ENCODE measurements around the gene B4GALT3. TPM values are rescaled to one million over a fixed set of nuclear protein-coding genes. Genes with fewer than 3 reads are reported as not detected.
A peak's percentile ranks its signal among the peaks of the same experiment; 100 is the strongest.

B4GALT3 gene
- total and polyA plus RNA-seq, 2 of the 4 experiments (the other 2 are of a cell fraction) = 19.9 to 36.0 TPM

DNA sequence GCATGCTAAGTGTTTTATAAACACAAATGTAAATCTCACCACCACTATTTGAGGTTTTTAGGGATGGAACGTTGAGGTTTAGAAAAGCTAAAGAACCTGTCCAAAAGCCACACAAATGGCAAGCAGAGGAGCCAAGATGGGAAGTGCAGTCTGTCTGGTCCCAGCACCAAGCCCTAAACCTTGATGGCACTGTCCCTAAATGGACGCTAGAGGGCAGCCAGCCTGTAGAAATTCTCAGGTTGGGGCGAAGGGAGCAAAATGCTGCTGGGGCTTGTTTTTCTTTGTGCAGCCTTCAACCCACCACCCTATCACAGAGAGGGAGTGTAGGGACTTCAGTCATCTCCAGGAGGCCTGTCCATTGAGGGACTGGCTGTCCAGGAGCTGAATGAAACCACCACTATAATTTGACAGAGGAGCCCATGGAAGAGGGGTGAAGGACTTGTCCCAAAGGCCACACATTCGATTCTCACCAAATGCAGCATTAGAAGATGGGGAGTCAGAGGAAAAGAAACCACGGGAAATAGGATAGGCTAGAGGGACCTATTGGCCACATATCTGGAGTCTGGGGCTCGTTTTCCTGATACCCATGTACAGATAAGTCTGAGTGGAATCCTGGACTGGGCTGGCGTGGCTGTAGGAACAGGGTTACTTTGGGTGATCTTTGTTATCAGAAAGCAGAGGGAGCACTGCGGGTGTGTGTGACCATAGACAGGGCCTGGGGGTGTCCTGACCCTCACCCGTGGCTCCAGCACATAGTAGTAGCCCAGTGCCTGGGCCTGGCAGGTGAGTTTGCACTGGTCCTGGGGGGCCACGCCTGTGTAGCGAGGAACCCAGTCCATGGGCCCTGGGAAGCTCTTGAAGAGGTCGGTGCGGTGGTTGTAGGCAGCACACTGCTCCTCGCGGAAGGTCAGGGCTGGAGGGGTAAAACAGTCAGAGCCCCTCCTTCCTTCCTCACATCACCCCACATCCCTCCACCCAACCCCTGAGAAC lies 15.5 kb upstream of the B4GALT3 start (continued):
- TF ChIP-seq, protein P1, sequence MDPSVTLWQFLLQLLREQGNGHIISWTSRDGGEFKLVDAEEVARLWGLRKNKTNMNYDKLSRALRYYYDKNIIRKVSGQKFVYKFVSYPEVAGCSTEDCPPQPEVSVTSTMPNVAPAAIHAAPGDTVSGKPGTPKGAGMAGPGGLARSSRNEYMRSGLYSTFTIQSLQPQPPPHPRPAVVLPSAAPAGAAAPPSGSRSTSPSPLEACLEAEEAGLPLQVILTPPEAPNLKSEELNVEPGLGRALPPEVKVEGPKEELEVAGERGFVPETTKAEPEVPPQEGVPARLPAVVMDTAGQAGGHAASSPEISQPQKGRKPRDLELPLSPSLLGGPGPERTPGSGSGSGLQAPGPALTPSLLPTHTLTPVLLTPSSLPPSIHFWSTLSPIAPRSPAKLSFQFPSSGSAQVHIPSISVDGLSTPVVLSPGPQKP (IDR thresholded peaks at IDR 0.05; ENCODE audit: borderline replicate concordance, low read depth, low read length) = no peak
- peak; percentile 66; the same call in 1 of the 2 replicates for TF ChIP-seq MAZ (IDR thresholded peaks at IDR 0.05; ENCODE audit: borderline replicate concordance, low read depth, low read length)

DNA sequence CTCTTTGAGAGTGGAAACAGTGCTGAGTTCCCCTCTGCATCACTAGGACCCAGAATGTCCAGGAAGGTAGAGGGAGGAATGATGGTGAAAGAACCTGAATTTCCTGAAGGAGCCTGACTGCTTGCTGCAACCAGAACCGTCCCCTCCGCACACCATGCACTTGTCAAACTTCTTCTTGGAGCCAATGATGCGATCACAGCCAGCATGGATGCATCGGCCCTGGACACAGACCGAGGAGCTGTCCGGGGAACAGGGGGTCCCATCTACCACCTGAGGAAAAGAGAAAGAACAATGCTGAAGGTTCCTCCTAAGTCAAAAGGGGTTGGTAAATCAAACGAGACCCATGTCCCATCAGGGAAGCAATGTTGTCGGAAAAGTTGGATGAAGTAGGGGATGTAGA lies 14.7 kb upstream of the B4GALT3 start:
- Histone ChIP-seq H2BK120ac (ENCODE audit: low read depth, low read length) (no peak overlapping the region), H2BK20ac (ENCODE audit: low read depth, low read length) (no peak overlapping the region), H3K9me1 (ENCODE audit: insufficient read depth, low read length) (0 out of 2 replicates have a peak, but pooled peaks cover 4% of the 10 kb centered on the region), H2AK5ac (ENCODE audit: low read depth, low read length) (no peak overlapping the region), H3K27ac (ENCODE audit: insufficient read depth, low read length) (no peak overlapping the region), H3K18ac (ENCODE audit: low read depth, low read length) (no peak overlapping the region), H2AFZ (replicated peaks; ENCODE audit: low read length, poor library complexity) (no peak overlapping the region), H2AK9ac (replicated peaks; ENCODE audit: low read depth, low read length, poor library complexity) (no peak overlapping the region), H3K36me3 (ENCODE audit: control insufficient read depth, insufficient read depth, low read length) (no peaks in the 10 kb centered on the region), H3K27me3 (ENCODE audit: control insufficient read depth, insufficient read depth, low read length) (no peaks in the 10 kb centered on the region), H4K20me1 (ENCODE audit: insufficient read depth, low read length) (no peaks in the 10 kb centered on the region), H3K4me3 (ENCODE audit: insufficient read depth, low read depth, low read length) (no peak overlapping the region), H4K8ac (ENCODE audit: low read depth in 2 of 2, low read length in 2 of 2) (no peak overlapping the region), H3K56ac (ENCODE audit: extremely low read depth, insufficient read depth, low read length) (no peak overlapping the region), H3K79me1 (ENCODE audit: low read depth in 1 of 2, low read length in 2 of 2) (no peaks in the 10 kb centered on the region), H3K4me2 (ENCODE audit: low read depth, low read length) (no peak overlapping the region), H2BK5ac (ENCODE audit: low read depth, low read length, poor library complexity, severe bottlenecking) (no peak overlapping the region), H3K14ac (replicated peaks; ENCODE audit: low read depth, low read length) (no peak overlapping the region), H3K4me1 (ENCODE audit: control insufficient read depth, insufficient read depth, low read length) (peaks cover 4% of the 10 kb centered on the region; the same call in 1 of the 2 replicates), H3K9ac (ENCODE audit: low read depth, low read length) (no peak overlapping the region), H4K91ac (ENCODE audit: insufficient read depth, low read depth, low read length) (no peak overlapping the region), H2BK15ac (ENCODE audit: low read depth, low read length) (no peak overlapping the region), H3K9me3 (ENCODE audit: control insufficient read depth, insufficient read depth, low read length) (no peaks in the 10 kb centered on the region), H3K4ac (ENCODE audit: low read depth, low read length) (no peak overlapping the region), H3K23ac (ENCODE audit: low read depth, low read length) (no peak overlapping the region), H4K5ac (ENCODE audit: low read depth, low read length) (no peak overlapping the region)
- POLR2A ChIA-PET (ENCODE audit: unreplicated experiment) = no interaction called here
- no peak for DNase-seq
- no peak for ATAC-seq (ENCODE audit: low read depth)
- TF ChIP-seq, protein P2, sequence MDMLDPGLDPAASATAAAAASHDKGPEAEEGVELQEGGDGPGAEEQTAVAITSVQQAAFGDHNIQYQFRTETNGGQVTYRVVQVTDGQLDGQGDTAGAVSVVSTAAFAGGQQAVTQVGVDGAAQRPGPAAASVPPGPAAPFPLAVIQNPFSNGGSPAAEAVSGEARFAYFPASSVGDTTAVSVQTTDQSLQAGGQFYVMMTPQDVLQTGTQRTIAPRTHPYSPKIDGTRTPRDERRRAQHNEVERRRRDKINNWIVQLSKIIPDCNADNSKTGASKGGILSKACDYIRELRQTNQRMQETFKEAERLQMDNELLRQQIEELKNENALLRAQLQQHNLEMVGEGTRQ (IDR thresholded peaks at IDR 0.05; ENCODE audit: low read depth, low read length) = no peak
- TF ChIP-seq BHLHE40 (IDR thresholded peaks at IDR 0.05; ENCODE audit: low read depth, low read length) = no peak
- TF ChIP-seq, protein P3, sequence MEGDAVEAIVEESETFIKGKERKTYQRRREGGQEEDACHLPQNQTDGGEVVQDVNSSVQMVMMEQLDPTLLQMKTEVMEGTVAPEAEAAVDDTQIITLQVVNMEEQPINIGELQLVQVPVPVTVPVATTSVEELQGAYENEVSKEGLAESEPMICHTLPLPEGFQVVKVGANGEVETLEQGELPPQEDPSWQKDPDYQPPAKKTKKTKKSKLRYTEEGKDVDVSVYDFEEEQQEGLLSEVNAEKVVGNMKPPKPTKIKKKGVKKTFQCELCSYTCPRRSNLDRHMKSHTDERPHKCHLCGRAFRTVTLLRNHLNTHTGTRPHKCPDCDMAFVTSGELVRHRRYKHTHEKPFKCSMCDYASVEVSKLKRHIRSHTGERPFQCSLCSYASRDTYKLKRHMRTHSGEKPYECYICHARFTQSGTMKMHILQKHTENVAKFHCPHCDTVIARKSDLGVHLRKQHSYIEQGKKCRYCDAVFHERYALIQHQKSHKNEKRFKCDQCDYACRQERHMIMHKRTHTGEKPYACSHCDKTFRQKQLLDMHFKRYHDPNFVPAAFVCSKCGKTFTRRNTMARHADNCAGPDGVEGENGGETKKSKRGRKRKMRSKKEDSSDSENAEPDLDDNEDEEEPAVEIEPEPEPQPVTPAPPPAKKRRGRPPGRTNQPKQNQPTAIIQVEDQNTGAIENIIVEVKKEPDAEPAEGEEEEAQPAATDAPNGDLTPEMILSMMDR (conservative IDR thresholded peaks at IDR 0.05; ENCODE audit: low read depth, low read length) = no peak
- TF ChIP-seq CHD1 (IDR thresholded peaks at IDR 0.05; ENCODE audit: low read depth, low read length) = no peak
- TF ChIP-seq MAFK (IDR thresholded peaks at IDR 0.05; ENCODE audit: low read depth, low read length) = no peak
- no peak for TF ChIP-seq MAZ (IDR thresholded peaks at IDR 0.05; ENCODE audit: borderline replicate concordance, low read depth, low read length)
- 100% methylated on average over 1 of the region's 8 CpGs; no CpG with 5 or more reads in 1 of the 2 experiments for WGBS, 2 experiments (ENCODE audit: extremely low coverage in 2 of 2, insufficient read length in 1 of 2)
- no TSS peak for BruUV-seq (replicated peaks)
- intact Hi-C loops (cut with micrococcal nuclease) (loop anchor here (1.0 kb wide), 3 partner anchors 33 to 190 kb away; no protein-coding TSS in a partner anchor), dilution Hi-C loops (cut with HindIII; ENCODE audit: low sequenced_read_pairs, unreplicated experiment) (no loop called here), in situ Hi-C loops (cut with MboI; ENCODE audit: low sequenced_read_pairs) (no loop called here)
- CTCF ChIA-PET = interaction anchor here (1.0 to 1.4 kb wide), 3 partner anchors 10 to 99 kb away, joined by 3 to 8 read pairs (median 6); partner anchors contain the start of genes NDUFS2 and TOMM40L

Data from IMR-90 (cell line).